ENCODE data around the gene GPHA2. TPM values are rescaled to one million over a fixed set of nuclear protein-coding genes. Genes with fewer than 3 reads are reported as not detected.
A peak's percentile ranks its signal among the peaks of the same experiment; 100 is the strongest.
"Not testable (repeated sequence)": the region's sequence is repeated elsewhere in the genome, so short reads cannot be mapped to it uniquely, and the experiment has no call there.

Gene GPHA2
- not detected for total RNA-seq

DNA sequence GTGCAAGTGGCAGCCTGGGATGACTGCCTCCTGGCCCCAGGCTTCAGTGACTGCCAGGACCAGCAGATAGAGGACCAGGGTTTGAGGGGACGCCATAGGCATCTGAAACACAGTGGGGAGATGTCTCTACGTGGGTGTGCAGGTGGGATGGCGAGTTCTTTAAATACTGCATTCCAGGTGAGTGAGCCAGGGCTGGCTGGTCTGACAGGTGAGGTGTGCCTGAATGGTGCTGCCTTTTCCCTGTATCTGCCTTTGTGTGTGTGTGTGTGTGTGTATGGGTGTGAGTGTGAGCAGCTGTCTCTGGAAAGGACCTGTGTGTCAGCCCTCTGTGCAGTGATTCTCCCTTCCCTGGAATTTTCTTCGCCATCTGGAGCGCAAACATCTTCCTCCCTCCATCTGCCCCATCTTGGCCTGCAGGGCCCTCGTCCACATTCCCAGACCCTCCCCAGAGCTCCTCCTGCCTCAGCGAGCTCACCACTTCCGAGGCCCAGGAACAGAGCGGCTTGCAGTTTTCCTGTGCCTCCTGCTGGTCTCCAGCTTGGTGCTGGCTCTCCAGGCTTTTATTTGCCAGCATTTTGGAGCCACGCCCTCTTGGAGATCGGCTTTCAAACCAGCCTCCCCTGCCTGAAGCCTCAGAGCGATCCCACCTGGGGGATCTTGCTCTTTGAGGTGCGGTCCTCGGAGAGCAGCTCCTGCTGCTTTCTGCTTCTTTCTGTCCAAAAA, at the start of gene GPHA2:
Gene GPHA2, minus strand, starts transcription at position 535 of the 723 bp plus-strand sequence. Its CDS starts 433 bp downstream, at position 102.
- TF ChIP-seq, protein P1, sequence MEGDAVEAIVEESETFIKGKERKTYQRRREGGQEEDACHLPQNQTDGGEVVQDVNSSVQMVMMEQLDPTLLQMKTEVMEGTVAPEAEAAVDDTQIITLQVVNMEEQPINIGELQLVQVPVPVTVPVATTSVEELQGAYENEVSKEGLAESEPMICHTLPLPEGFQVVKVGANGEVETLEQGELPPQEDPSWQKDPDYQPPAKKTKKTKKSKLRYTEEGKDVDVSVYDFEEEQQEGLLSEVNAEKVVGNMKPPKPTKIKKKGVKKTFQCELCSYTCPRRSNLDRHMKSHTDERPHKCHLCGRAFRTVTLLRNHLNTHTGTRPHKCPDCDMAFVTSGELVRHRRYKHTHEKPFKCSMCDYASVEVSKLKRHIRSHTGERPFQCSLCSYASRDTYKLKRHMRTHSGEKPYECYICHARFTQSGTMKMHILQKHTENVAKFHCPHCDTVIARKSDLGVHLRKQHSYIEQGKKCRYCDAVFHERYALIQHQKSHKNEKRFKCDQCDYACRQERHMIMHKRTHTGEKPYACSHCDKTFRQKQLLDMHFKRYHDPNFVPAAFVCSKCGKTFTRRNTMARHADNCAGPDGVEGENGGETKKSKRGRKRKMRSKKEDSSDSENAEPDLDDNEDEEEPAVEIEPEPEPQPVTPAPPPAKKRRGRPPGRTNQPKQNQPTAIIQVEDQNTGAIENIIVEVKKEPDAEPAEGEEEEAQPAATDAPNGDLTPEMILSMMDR (IDR thresholded peaks at IDR 0.05), result peak in 1 of 4 experiments; percentile 3
- TF ChIP-seq POLR2A (IDR thresholded peaks at IDR 0.05), result no peak
- Histone ChIP-seq H3K27me3 (no peaks in the 10 kb centered on the region), H3K36me3 (no peaks in the 10 kb centered on the region), H3K9me3 (no peaks in the 10 kb centered on the region), H3K4me1 (no peaks in the 10 kb centered on the region), H3K4me3 (no peak within 1 kb of the TSS), H3K27ac (no peak within 1 kb of the TSS)
- peak; percentile 50 to 62 for DNase-seq
- intact Hi-C loops (cut with DNase I; ENCODE audit: low total_unique reads), result no loop called here

DNA sequence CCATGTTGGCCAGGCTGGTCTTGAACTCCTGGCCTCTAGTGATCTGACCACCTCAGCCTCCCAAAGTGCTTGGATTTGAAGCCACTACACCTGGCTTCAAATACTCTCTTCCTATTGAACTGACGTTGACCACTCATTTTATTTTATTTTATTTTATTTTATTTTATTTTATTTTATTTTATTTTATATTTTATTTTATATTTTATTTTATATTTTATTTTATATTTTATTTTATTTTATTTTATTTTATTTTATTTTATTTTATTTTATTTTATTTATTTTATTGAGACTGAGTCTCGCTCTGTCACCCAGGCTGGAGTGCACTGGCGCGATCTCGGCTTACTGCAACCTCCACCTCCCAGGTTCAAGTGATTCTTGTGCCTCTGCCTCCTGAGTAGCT, 47.6 kb upstream of the GPHA2 start:
- H3K36me3 ChIP-seq; H3K27ac ChIP-seq; H3K4me1 ChIP-seq; intact Hi-C loops (cut with DNase I; ENCODE audit: low total_unique reads); DNase-seq; H3K9me3 ChIP-seq; H3K4me3 ChIP-seq; H3K27me3 ChIP-seq: not testable (repeated sequence)

DNA sequence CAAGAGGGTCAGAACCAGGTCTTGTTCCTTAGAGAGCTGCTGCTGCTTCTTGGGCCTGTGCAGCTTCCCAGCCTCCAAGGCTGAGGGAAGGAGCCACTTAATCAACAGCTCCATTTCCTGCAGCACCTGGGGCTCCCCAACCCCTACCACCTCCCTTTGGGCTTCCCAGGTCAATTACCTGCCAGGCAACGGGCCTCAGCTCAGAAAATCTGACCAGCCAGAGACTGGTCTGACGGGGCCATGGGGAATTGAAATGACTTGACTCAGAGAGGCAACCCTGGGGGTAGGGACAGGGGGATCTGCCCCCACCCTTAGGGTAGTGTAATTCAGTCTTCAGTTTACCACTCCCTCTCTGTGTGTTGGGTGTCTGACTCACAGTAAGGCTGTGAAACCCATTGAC, 41.0 kb upstream of the GPHA2 start:
- intact Hi-C loops (cut with DNase I; ENCODE audit: low total_unique reads), result loop anchor here (1.0 kb wide), 1 partner anchor 21 kb away; no protein-coding TSS in a partner anchor
- Histone ChIP-seq H3K27ac (no peak overlapping the region), H3K4me3 (no peak overlapping the region), H3K9me3 (no peaks in the 10 kb centered on the region), H3K27me3 (peaks cover 0 to 3% of the 10 kb centered on the region in 2 donors), H3K36me3 (no peaks in the 10 kb centered on the region), H3K4me1 (peaks cover 0 to 3% of the 10 kb centered on the region in 2 donors)
- DNase-seq, result no peak
- TF ChIP-seq, protein P1 (IDR thresholded peaks at IDR 0.05), result no peak
- no peak for TF ChIP-seq POLR2A (IDR thresholded peaks at IDR 0.05)

- no peak for TF ChIP-seq POLR2A (IDR thresholded peaks at IDR 0.05)
- TF ChIP-seq, protein P1 (IDR thresholded peaks at IDR 0.05), result no peak
- intact Hi-C loops (cut with DNase I; ENCODE audit: low total_unique reads), result no loop called here
- DNase-seq, result no peak
Measured at GRCh38 chr11:64974124-64974523, 38.4 kb upstream of the GPHA2 start.

GRCh38 chr11:64971421-64972233, 35.9 kb upstream of the GPHA2 start, which contains the start of gene MAJIN:
Gene MAJIN, minus strand, starts transcription at chr11:64972108. Its CDS starts 12,703 bp downstream, at chr11:64959405.
- TF ChIP-seq, protein P1 (IDR thresholded peaks at IDR 0.05), result no peak
- TF ChIP-seq POLR2A (IDR thresholded peaks at IDR 0.05), result no peak
- Histone ChIP-seq H3K4me1 (peaks cover 0 to 6% of the 10 kb centered on the region in 2 donors), H3K4me3 (peak within 1 kb of the TSS; percentile 4 to 21), H3K27me3 (peaks cover 0 to 3% of the 10 kb centered on the region in 2 donors), H3K36me3 (no peaks in the 10 kb centered on the region), H3K9me3 (no peaks in the 10 kb centered on the region), H3K27ac (no peak within 1 kb of the TSS)
- intact Hi-C loops (cut with DNase I; ENCODE audit: low total_unique reads), result no loop called here
- peak; percentile 61 to 72 for DNase-seq

More at GRCh38 chr11:64974124-64974523, 38.4 kb upstream of the GPHA2 start:
- Histone ChIP-seq H3K4me3 (no peak overlapping the region), H3K4me1 (peaks cover 0 to 6% of the 10 kb centered on the region in 2 donors), H3K27me3 (peaks cover 0 to 3% of the 10 kb centered on the region in 2 donors), H3K27ac (no peak overlapping the region), H3K9me3 (no peaks in the 10 kb centered on the region), H3K36me3 (no peaks in the 10 kb centered on the region)

All from uterus (tissue), 4 donors.